Liver (tissue), 3 donors: ENCODE data around the gene LTB4R2.

Experiments used
- EGR1 ChIP-seq, 2 donors: IDR thresholded peaks; 2 replicates each; pipeline ENCODE4 v1.6.1; 2016 to 2018; ENCODE audit warnings: antibody characterized with exemption in 2 of 2, low read depth in 2 of 2
- GABPA ChIP-seq, 2 donors: IDR thresholded peaks in 1 of 2; conservative IDR thresholded peaks in 1 of 2; 2 replicates each; pipeline ENCODE4 v1.6.1; 2016; ENCODE audit warnings: antibody characterized with exemption in 2 of 2, mild to moderate bottlenecking in 1 of 2, moderate library complexity in 1 of 2
- JUND ChIP-seq, 2 donors: IDR thresholded peaks; 2 replicates each; pipeline ENCODE4 v1.6.1; 2016; ENCODE audit warnings: antibody characterized with exemption in 2 of 2
- NR2F2 ChIP-seq: IDR thresholded peaks from 2 replicates; pipeline ENCODE4 v1.6.1; 2016; ENCODE audit warnings: antibody characterized with exemption
- SP1 ChIP-seq: IDR thresholded peaks from 2 replicates; pipeline ENCODE4 v1.6.1; 2018; ENCODE audit warnings: antibody characterized with exemption, mild to moderate bottlenecking
- TF ChIP-seq, protein P1 (sequence below): fragments of 150-350 bp; IDR thresholded peaks from 2 replicates; pipeline ENCODE4 v1.5.1; 2017; ENCODE audit warnings: improper control_type of control experiment, low read depth, low read length; ENCODE audit not compliant: missing input control
- TF ChIP-seq, protein P2 (sequence below): IDR thresholded peaks from 2 replicates; pipeline ENCODE4 v1.6.1; 2016; ENCODE audit warnings: antibody characterized with exemption, mild to moderate bottlenecking
- donor health status: healthy.
- donor health status: healthy.

DNA sequence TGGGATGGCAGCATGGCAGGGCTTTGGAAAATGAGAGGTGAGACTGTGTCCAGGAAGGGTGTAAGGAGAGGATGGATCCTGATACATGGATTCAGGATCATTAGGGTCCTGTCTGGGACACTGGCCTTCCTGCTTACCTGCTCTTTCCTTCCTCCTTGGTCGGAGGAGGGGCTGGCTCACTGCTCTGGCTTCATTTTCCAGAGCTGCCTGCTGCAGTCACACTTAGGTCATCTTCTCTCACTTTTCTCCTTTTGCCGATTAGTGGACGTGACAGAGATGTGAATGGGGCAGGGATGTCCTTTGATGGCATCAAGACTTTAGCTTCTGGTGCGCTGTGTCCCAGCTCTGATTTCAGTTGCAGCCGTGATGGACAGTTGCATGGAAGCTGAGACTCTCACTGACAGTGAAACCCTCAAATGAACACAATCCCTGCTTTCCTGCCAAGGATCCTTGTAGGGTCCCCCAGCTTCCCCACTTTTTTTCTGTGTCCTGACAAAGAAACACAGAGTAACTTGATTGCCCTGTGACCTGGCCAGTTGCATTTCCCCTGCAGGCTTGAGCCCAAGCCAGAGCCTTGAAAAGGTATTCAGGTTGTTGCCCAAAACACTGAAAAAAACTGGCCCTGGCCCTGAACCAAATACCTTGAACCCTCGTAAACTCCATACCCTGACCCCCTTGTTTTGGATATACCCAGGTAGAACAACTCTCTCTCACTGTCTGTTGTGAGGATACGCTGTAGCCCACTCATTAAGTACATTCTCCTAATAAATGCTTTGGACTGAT lies 1.4 kb upstream of the LTB4R2 start:
- TF ChIP-seq, protein P1, sequence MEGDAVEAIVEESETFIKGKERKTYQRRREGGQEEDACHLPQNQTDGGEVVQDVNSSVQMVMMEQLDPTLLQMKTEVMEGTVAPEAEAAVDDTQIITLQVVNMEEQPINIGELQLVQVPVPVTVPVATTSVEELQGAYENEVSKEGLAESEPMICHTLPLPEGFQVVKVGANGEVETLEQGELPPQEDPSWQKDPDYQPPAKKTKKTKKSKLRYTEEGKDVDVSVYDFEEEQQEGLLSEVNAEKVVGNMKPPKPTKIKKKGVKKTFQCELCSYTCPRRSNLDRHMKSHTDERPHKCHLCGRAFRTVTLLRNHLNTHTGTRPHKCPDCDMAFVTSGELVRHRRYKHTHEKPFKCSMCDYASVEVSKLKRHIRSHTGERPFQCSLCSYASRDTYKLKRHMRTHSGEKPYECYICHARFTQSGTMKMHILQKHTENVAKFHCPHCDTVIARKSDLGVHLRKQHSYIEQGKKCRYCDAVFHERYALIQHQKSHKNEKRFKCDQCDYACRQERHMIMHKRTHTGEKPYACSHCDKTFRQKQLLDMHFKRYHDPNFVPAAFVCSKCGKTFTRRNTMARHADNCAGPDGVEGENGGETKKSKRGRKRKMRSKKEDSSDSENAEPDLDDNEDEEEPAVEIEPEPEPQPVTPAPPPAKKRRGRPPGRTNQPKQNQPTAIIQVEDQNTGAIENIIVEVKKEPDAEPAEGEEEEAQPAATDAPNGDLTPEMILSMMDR = no peak
- TF ChIP-seq GABPA (IDR thresholded peaks at IDR 0.05 in 1 of 2, conservative IDR thresholded peaks at IDR 0.05 in 1 of 2) (no peak), NR2F2 (no peak), JUND (IDR thresholded peaks at IDR 0.05) (no peak), EGR1 (IDR thresholded peaks at IDR 0.05; ENCODE audit: low read depth in 2 of 2) (no peak), SP1 (no peak)
- TF ChIP-seq, protein P2, sequence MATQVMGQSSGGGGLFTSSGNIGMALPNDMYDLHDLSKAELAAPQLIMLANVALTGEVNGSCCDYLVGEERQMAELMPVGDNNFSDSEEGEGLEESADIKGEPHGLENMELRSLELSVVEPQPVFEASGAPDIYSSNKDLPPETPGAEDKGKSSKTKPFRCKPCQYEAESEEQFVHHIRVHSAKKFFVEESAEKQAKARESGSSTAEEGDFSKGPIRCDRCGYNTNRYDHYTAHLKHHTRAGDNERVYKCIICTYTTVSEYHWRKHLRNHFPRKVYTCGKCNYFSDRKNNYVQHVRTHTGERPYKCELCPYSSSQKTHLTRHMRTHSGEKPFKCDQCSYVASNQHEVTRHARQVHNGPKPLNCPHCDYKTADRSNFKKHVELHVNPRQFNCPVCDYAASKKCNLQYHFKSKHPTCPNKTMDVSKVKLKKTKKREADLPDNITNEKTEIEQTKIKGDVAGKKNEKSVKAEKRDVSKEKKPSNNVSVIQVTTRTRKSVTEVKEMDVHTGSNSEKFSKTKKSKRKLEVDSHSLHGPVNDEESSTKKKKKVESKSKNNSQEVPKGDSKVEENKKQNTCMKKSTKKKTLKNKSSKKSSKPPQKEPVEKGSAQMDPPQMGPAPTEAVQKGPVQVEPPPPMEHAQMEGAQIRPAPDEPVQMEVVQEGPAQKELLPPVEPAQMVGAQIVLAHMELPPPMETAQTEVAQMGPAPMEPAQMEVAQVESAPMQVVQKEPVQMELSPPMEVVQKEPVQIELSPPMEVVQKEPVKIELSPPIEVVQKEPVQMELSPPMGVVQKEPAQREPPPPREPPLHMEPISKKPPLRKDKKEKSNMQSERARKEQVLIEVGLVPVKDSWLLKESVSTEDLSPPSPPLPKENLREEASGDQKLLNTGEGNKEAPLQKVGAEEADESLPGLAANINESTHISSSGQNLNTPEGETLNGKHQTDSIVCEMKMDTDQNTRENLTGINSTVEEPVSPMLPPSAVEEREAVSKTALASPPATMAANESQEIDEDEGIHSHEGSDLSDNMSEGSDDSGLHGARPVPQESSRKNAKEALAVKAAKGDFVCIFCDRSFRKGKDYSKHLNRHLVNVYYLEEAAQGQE = no peak
